Central memory CD8-positive, alpha-beta T cell (primary cell): Measurements from ENCODE around the gene NTN4.
"Not testable (repeated sequence)": the region's sequence is repeated elsewhere in the genome, so short reads cannot be mapped to it uniquely, and the experiment has no call there.

Experiments used
- ATAC-seq: fragments of 150-1000 bp; cut with Tn5 transposase; replicated peaks from 2 replicates; pipeline ENCODE4 v1.10.0; 2022; ENCODE audit warnings: mild to moderate bottlenecking, moderate FRiP score, moderate number of reproducible peaks; ENCODE audit not compliant: poor library complexity, severe bottlenecking; ENCODE audit errors: extremely low read depth
- DNase-seq, 2 donors: peaks; one replicate each; pipeline ENCODE4 v3.0.0; 2021; ENCODE audit warnings: low spot score in 2 of 2
- H3K27ac Mint-ChIP-seq: one replicate; pipeline ENCODE4 v1.8.0; 2022; ENCODE audit warnings: low read depth, mild to moderate bottlenecking, moderate library complexity, mixed read lengths
- H3K27me3 Mint-ChIP-seq: one replicate; pipeline ENCODE4 v1.8.0; 2022; ENCODE audit warnings: mixed read lengths
- H3K36me3 Mint-ChIP-seq: one replicate; pipeline ENCODE4 v1.8.0; 2022; ENCODE audit warnings: mild to moderate bottlenecking, moderate library complexity, mixed read lengths; ENCODE audit not compliant: insufficient read depth
- H3K4me1 Mint-ChIP-seq: one replicate; pipeline ENCODE4 v1.8.0; 2022; ENCODE audit warnings: mixed read lengths
- H3K4me3 Mint-ChIP-seq: one replicate; pipeline ENCODE4 v1.8.0; 2022; ENCODE audit warnings: mild to moderate bottlenecking, moderate library complexity, mixed read lengths
- H3K9me3 Mint-ChIP-seq: one replicate; pipeline ENCODE4 v1.8.0; 2022; ENCODE audit warnings: mixed read lengths

NTN4 gene

DNA sequence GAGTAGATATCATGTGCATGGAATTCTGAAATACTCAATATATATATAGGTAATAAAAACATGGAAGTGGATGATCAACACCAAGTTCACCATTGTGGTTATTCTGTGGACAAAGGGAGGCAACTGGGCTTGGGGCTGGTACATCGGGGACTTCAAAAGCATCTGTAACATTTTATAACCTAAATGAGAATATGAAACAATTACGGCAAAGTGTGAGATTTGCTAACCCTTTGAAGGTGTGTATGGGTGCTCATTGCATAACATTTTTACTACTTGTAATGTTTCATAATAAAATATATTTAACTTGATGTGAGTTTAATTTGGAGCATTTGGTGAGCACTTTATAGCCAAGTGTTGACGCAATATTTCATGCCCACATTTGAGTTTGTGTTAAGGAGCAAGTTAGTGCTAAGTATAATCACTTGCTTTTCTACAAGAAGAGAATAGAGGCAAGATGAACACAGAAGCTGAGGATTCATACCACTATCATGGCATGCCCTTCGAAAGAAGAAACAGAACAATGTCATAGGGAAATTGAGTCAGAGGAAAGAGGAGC lies 109.3 kb downstream of the NTN4 start:
- Mint-ChIP-seq H3K27ac (no peak overlapping the region), H3K27me3 (peaks cover 6% of the 10 kb centered on the region), H3K36me3 (no peaks in the 10 kb centered on the region), H3K4me3 (no peak overlapping the region), H3K9me3 (no peaks in the 10 kb centered on the region), H3K4me1 (no peaks in the 10 kb centered on the region)
- DNase-seq (no peak), ATAC-seq (no peak)

DNA sequence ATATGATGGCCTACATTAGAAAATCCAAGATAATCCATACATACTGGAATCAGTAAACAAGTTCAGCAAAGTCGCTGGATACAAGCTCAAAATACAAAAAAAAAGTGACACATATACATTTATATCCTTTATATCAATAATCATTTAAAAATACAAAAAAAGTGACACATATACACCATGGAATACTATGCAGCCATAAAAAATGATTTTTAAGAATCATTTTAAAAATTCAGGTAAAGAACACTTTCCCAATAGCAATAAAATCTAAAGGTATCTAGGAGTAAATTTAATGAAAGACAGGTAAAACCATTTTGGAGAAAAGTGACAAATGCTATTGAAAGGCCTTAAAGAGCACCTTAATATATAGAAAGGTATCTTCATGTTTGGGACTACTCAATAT lies 111.9 kb downstream of the NTN4 start:
- Mint-ChIP-seq H3K27ac (no peak overlapping the region), H3K4me1 (no peaks in the 10 kb centered on the region), H3K36me3 (no peaks in the 10 kb centered on the region), H3K4me3 (no peak overlapping the region), H3K27me3 (peaks cover 20% of the 10 kb centered on the region), H3K9me3 (no peaks in the 10 kb centered on the region)
- ATAC-seq (no peak), DNase-seq (no peak)

- not testable (repeated sequence) for H3K4me3 Mint-ChIP-seq, H3K4me1 Mint-ChIP-seq, DNase-seq, ATAC-seq, H3K27ac Mint-ChIP-seq, H3K9me3 Mint-ChIP-seq, H3K36me3 Mint-ChIP-seq
- peaks cover 20% of the 10 kb centered on the region for H3K27me3 Mint-ChIP-seq
Measured at GRCh38 chr12:95677782-95678181, 112.8 kb downstream of the NTN4 start.

GRCh38 chr12:95674631-95675030 lies 115.9 kb downstream of the NTN4 start:
- DNase-seq (no peak), ATAC-seq (no peak)
- H3K36me3 Mint-ChIP-seq = no peaks in the 10 kb centered on the region
- H3K27me3 Mint-ChIP-seq = peaks cover 29% of the 10 kb centered on the region
- no peaks in the 10 kb centered on the region for H3K9me3 Mint-ChIP-seq
- H3K27ac Mint-ChIP-seq = no peak overlapping the region
- no peak overlapping the region for H3K4me3 Mint-ChIP-seq
- no peaks in the 10 kb centered on the region for H3K4me1 Mint-ChIP-seq

DNA sequence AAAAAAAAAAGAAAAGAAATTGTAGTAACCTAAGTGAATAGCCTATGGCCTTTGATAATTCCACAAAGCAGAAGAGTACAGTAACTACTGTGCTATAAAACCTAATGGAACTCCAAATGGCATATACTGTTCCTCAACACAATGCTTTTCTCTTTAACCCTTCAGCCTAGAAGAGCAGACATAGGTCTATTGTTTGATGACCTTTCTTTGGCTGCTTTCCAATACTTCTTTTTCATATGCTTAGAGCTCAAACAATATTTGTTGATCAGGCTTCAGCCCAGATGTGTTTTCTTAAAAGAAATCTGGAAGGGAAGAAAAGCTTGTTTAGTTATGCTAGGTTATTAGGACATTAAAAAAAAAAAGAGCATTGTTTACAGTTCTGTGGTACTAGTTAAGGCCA lies 116.4 kb downstream of the NTN4 start:
- ATAC-seq = no peak

GRCh38 chr12:95673576-95673975 lies 117.0 kb downstream of the NTN4 start:
- Mint-ChIP-seq H3K9me3 (no peaks in the 10 kb centered on the region), H3K36me3 (no peaks in the 10 kb centered on the region), H3K4me1 (no peaks in the 10 kb centered on the region), H3K4me3 (no peak overlapping the region), H3K27ac (no peak overlapping the region), H3K27me3 (peaks cover 29% of the 10 kb centered on the region)
- ATAC-seq (no peak), DNase-seq (no peak)

More for the DNA sequence above, 116.4 kb downstream of the NTN4 start:
- H3K9me3 Mint-ChIP-seq = no peaks in the 10 kb centered on the region
- no peaks in the 10 kb centered on the region for H3K36me3 Mint-ChIP-seq
- DNase-seq = no peak
- peaks cover 29% of the 10 kb centered on the region for H3K27me3 Mint-ChIP-seq
- H3K27ac Mint-ChIP-seq = no peak overlapping the region
- H3K4me1 Mint-ChIP-seq = no peaks in the 10 kb centered on the region
- no peak overlapping the region for H3K4me3 Mint-ChIP-seq

DNA sequence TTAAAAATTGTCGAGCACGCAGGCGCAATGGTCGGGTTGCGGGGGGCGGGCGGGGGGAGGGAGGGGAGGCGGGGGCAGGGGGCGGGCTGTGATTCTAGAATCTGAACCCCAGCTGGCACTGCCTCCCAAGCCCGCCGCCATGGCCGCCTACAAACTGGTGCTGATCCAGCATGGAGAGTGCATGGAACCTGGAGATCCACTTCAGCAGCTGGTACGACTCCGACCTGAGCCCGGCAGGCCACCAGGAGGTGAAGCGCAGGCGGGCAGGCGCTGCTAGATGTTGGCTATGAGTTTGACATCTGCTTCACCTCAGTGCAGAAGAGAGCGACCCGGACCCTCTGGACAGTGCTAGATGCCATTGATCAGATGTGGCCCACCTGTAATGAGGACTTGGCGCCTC lies 118.4 kb downstream of the NTN4 start:
- Mint-ChIP-seq H3K27me3 (peaks cover 31% of the 10 kb centered on the region), H3K4me3 (no peak overlapping the region), H3K36me3 (no peaks in the 10 kb centered on the region), H3K9me3 (no peaks in the 10 kb centered on the region), H3K4me1 (no peaks in the 10 kb centered on the region), H3K27ac (no peak overlapping the region)
- no peak for ATAC-seq
- DNase-seq = no peak

DNA sequence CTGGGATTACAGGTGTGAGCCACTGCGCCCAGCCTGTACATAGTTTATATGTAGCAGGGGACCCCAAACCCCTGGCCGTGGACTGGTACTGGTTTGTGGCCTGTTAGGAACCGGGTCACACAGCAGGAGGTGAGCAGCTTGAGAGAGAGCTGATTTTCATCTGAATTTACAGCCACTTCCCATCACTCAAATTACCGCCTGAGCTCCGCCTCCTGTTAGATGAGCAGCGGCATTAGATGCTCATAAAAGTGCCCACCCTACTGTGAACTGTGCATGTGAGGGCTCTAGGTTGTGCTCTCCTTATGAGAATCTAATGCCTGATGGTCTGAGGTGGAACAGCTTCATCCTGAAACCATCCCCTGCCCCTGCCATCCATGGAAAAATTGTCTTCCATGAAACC lies 119.3 kb downstream of the NTN4 start:
- Mint-ChIP-seq H3K9me3 (no peaks in the 10 kb centered on the region), H3K27me3 (peaks cover 38% of the 10 kb centered on the region), H3K4me3 (no peak overlapping the region), H3K4me1 (no peaks in the 10 kb centered on the region), H3K27ac (no peak overlapping the region), H3K36me3 (no peaks in the 10 kb centered on the region)
- ATAC-seq = no peak
- no peak for DNase-seq

GRCh38 chr12:95663525-95663924 lies 127.0 kb downstream of the NTN4 start:
- no peak for DNase-seq
- Mint-ChIP-seq H3K36me3 (peaks cover 1% of the 10 kb centered on the region), H3K27me3 (peaks cover 32% of the 10 kb centered on the region), H3K9me3 (no peaks in the 10 kb centered on the region), H3K27ac (no peak overlapping the region), H3K4me1 (no peaks in the 10 kb centered on the region), H3K4me3 (no peak overlapping the region)
- no peak for ATAC-seq

DNA sequence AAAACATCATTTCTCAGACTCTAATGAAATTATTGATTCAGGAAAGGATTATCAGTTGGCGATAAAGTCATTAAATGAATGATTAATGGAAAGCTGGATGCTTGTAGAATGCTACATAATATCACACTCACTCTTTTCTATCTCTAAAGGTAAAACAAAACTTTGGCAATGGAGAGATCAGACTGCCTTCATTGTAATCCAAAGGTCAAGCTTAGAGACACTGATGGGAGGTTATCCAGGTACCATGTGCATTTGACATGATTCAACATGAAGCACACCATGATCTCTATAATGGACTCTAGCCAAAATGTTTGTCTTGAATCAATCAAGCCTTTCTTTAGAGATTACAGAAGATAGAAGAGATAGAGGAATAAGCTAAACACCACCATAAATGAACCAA lies 129.2 kb downstream of the NTN4 start:
- Mint-ChIP-seq H3K9me3 (no peaks in the 10 kb centered on the region), H3K36me3 (peaks cover 1% of the 10 kb centered on the region), H3K4me1 (no peaks in the 10 kb centered on the region), H3K4me3 (no peak overlapping the region), H3K27ac (no peak overlapping the region), H3K27me3 (peaks cover 31% of the 10 kb centered on the region)
- ATAC-seq (no peak), DNase-seq (no peak)

DNA sequence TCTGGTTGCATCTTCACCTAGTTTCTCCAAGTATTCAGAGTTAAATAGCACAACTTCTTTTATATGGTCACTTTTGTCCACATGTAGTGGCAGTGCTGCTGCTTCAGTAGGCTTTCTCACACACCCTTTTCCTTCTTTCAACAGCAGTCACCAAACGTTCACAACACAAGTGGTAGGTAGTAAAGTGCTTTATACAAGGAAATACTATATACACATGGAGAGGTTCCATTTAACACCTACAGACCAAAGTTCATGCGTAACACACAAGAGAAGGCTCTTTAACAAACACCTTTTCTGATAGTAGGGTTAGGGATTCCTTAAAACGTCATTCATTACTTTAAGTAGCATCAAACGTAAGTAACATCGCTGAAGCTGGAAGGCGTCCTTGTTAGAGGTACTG lies 132.2 kb downstream of the NTN4 start:
- Mint-ChIP-seq H3K27me3 (peaks cover 31% of the 10 kb centered on the region), H3K9me3 (peaks cover 6% of the 10 kb centered on the region)

DNA sequence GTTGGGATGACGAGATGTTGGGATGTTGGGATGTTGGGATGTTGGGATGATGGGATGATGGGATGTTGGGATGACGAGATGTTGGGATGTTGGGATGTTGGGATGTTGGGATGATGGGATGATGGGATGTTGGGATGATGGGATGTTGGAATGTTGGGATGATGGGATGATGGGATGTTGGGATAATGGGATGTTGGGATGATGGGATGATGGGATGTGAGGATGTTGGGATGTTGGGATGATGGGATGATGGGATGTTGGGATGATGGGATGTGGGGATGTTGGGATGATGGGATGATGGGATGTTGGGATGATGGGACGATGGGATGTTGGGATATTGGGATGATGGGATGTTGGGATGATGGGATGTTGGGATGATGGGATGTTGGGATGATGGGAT lies 135.9 kb downstream of the NTN4 start:
- not testable (repeated sequence) for ATAC-seq, H3K4me1 Mint-ChIP-seq, DNase-seq, H3K9me3 Mint-ChIP-seq
- Mint-ChIP-seq H3K4me3 (peak overlapping the region; percentile 7), H3K36me3 (peaks cover 11% of the 10 kb centered on the region), H3K27ac (peak overlapping the region; percentile 62), H3K27me3 (peaks cover 20% of the 10 kb centered on the region)

More for the DNA sequence above, 132.2 kb downstream of the NTN4 start:
- peaks cover 6% of the 10 kb centered on the region for H3K4me1 Mint-ChIP-seq
- no peak overlapping the region for H3K4me3 Mint-ChIP-seq
- DNase-seq = no peak
- no peak for ATAC-seq
- H3K36me3 Mint-ChIP-seq = peaks cover 11% of the 10 kb centered on the region
- no peak overlapping the region for H3K27ac Mint-ChIP-seq

GRCh38 chr12:95653771-95654546 lies 136.6 kb downstream of the NTN4 start:
- peaks cover 12% of the 10 kb centered on the region for H3K27me3 Mint-ChIP-seq
- peak overlapping the region; percentile 62 for H3K27ac Mint-ChIP-seq
- peak overlapping the region; percentile 7 for H3K4me3 Mint-ChIP-seq
- H3K4me1 Mint-ChIP-seq = peaks cover 6% of the 10 kb centered on the region
- ATAC-seq = no peak
- DNase-seq = no peak
- H3K36me3 Mint-ChIP-seq = peaks cover 11% of the 10 kb centered on the region
- peaks cover 6% of the 10 kb centered on the region for H3K9me3 Mint-ChIP-seq
